Activated CD8-positive, alpha-beta memory T cell treated with anti-CD3 and anti-CD28 coated beads, Interleukin-2, amount 50 U/mL, for 24 hours (primary cell): ENCODE data around the gene GNAQ.
"Not testable (repeated sequence)": the region's sequence is repeated elsewhere in the genome, so short reads cannot be mapped to it uniquely, and the experiment has no call there.

Experiments used
- DNase-seq: peaks from one replicate; pipeline ENCODE4 v3.0.0-alpha.2; 2020; ENCODE audit errors: extremely low read depth

The GNAQ gene

DNA sequence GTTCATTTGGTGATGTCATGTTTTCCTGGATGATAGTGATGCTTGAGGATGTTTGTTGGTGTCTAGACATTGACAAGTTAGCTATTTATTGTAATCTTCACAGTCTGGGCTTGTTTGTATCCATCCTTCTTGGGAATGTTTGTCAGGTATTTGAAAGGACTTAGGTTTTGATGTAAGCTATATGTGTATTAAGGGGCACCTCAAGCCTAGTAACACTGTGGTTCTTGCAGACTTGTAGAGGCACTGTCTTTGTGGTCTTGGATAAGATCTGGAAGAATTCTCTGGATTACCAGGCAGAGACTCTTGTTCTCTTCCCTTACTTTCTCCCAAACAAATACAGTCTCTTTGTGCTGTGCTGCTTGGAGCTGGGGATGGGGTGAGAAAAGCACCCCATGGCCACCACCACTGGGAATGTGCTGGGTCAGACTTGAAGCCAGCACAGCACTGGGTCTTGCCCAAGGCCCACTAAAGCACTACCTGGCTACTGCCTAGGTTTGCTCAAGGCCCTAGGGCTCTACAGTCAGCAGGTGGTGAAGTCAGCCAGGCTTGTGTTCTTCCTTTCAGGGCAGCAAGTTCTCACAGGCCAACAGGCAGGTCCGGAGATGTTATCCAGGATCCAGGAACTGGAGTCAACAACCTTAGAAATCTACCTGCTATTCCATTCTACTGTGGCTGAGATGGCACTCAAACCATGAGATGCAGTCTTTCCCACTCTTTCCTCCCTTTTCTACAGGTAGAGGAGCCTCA is 334.2 kb downstream of the GNAQ start:
- DNase-seq = no peak

- not testable (repeated sequence) for DNase-seq
Observed at GRCh38 chr9:77690723-77691122, 340.9 kb downstream of the GNAQ start.

- DNase-seq = not testable (repeated sequence)
Observed at GRCh38 chr9:77690119-77690518, 341.5 kb downstream of the GNAQ start.

DNA sequence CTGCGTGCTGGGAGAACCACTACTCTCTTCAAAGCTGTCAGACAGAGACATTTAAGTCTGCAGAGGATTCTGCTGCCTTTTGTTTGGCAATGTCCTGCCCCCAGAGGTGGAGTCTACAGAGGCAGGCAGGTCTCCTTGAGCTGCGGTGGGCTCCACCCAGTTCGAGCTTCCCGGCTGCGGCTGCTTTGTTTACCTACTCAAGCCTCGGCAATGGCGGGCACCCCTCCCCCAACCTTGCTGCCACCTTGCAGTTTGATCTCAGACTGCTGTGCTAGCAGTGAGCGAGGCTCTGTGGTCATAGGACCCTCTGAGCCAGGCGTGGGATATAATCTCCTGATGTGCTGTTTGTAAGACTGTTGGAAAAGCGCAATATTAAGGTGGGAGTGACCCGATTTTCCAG is 343.9 kb downstream of the GNAQ start:
- DNase-seq = not testable (repeated sequence)

DNA sequence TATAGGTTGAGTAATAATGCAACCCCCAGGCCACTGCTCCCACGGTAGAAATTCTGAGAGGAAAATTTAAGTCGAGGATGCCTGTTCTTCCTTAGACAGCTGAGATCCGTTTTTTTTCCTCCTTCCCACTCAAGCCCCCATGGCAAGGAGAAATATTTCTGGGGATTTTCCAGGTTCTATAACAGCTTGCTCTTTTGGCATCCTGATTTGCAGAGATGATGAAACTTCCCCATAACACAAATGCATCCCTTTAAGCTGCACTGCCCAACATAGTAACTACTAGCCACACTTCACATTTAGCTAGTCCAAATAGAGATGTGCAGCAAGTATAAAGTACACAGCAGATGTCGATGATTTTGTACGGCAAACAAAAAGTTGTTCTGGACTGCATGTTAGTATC is 351.0 kb downstream of the GNAQ start:
- DNase-seq = no peak

DNA sequence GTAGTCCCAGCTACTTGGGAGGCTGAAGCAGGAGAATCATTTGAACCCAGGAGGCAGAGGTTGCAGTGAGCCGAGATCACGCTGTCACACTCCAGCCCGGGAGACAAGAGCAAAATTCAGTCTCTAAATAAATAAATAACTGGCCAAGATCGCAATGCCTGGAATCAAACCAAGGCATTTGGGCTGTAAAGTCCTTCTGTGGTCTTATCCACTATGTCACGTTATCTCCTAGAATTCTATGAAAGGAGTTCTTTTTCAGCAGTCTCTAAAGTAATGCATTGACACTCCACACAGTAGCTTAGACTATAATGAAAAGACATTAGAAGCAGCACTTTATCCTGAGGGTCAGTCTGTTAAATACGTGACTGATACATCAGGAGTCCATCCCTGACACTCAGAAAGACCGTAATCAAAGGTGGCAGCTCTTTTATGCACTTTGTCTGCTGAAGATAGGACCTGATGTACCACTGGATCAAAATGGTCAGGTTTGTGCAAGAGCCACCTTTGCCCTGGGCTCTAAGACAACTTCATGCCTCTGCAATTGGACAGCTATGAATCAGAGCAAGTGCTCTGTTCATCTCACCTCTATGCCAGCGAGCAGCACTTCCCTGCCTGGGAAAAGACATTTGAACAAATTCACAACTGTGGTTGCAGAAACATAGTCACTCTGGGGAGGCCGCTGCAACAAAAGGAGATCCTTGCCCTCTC is 351.8 kb downstream of the GNAQ start:
- no peak for DNase-seq

DNA sequence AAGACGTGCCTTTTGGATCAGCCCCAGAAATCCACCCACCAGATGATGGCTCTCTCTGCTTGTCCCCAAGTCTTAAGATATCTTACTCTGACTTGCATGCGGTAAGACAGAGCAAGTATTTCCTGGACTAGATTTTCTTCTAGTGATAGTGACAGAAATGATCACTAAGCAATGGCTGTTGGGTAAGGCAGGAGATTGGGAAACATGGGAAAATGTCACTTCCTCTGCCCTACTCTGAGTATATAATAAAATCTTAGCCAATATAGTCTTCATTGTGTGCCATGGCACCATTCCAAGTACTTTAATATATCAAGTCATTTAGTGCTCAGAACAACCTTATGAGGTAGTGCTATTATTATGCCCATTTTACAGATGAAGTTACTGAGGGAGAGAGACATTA is 352.5 kb downstream of the GNAQ start:
- no peak for DNase-seq

DNA sequence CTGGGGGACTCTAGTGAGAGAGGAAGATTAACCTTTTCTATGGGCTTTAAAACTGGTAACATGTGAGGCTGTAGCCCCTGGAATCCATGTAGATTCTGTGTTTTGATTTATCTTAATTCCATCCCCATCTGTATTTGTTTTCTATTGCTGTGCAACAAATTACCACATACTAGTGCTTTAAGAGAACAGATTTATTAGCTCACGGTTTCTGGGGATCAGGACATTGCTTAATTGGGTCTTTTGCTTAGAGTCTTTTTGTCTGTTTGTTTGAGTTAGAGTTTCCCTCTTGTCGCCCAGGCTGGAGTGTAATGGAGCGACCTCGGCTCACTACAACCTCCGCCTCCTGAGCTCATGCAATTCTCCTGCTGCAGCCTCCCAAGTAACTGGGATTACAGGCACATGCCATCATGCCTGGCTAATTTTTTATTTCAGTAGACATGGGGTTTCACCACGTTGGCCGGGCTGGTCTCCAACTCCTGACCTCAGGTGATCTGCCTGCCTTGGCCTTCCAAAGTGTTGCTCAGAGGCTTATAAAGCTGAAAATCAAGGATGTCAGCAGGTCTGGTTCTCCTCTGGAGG is 353.6 kb downstream of the GNAQ start:
- no peak for DNase-seq

GRCh38 chr9:77677397-77677796 is 354.2 kb downstream of the GNAQ start:
- DNase-seq = no peak

DNA sequence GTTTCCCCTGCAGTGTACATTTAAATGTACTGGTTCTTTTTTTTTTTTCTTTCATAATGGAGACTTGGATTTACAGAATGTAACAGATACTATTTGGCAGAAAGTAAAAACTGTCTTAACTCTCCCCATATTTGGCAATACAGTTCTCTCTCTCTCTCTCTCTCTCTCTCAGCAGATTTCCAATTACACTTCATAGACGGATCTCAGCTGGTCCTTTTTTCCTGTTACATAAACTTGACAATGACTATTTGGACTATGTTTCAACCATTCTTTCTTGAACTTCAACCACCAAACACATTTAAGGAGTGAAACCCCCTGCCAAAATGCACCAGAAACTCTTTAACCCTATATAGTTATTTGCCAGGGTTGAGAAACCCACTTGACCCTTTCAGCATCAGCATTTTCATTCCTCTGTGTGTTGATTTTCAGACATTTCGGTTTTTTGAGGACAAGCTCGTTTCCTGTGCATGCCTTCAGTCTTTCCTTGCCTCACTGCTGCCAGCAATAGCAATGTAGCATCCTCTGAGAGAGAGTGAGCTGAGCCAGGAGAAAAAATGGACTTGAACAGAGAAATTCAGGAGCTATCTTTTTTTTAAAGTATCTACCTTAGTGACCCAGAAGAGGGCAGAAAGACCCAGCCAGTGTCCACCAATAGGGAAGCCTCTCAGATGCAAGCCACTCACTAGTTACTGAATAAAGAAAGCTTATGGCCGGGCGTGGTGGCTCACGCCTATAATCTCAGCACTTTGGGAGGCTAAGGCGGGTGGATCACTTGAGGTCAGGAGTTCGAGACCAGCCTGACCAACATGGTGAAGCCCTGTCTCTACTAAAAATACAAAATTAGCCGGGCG is 357.4 kb downstream of the GNAQ start:
- no peak for DNase-seq

DNA sequence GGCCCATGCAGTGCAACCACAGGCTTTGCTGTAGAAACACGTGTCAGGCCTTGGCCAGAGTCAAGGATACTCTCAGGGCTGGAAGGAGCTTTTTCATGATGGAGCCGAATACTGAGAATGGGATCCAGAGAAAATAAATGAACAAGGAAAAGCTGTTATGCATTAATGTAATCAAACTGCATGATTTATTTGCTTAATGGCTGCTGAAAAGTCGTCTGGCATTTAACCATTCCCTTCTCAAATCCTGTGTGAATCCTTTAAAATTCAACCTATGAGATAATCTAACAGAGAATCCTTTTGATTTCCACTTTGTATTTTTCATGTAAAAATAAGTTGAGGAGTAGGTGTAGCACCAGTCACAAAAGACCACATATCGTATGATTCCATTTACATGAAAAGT is 359.4 kb downstream of the GNAQ start:
- no peak for DNase-seq

DNA sequence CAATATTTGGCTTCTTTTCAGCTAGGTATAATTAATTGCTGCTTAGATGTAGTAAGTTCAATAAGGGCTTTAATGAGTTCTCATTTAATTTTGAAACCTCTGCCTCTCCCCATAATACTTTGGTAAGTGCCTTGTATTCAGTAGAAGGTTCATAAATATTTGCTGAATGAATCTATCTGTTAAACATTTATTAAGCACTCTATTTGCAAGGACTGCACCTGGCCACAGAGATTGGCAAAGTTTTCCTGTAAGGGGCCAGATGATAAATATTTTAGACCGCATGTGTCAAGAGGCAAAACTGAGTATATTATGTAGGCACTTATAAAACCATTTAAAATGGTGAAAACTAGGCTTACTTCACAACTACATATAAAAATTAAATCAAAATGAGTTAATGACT is 364.5 kb downstream of the GNAQ start:
- DNase-seq = no peak
